HG03196 (cell line): ENCODE data around the gene PRPF38B.
"Not testable (repeated sequence)": the region's sequence is repeated elsewhere in the genome, so short reads cannot be mapped to it uniquely, and the experiment has no call there.

Source experiments
- ATAC-seq: cut with Tn5 transposase; IDR thresholded peaks from one replicate; pipeline ENCODE4 v1.9.1; 2021; ENCODE audit not compliant: unreplicated experiment

The PRPF38B gene

GRCh38 chr1:108678706-108679105, 13.4 kb upstream of the PRPF38B start:
- no peak for ATAC-seq

DNA sequence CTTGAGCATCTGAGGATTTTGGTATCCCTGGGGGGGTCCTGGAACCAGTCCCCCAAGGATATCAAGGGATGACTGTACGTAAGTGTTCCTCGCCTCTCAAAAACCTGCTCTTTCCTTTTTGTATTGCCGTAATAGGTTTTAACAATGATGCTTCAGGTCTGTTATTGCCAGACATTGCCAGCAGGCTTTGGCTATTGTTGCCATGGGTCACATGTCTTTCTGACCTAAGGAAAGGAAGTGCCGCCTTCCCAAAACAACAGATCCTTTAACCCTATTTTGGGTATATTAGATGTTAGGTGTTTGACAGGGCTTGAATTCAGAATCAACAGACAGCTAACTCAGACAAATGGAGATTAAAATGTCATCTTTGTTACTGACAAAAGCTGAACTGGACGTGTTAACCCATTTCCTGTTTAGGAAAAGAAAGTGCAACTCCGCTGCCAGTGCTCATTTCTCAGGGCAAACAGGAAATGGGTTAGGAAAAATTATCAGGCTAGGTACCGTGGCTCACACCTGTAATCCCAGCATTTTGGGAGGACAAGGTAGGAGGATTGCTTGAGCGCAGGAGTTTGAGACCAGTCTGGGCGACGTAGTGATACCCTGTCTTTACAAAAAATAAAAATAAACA, 12.4 kb upstream of the PRPF38B start:
- ATAC-seq = no peak

DNA sequence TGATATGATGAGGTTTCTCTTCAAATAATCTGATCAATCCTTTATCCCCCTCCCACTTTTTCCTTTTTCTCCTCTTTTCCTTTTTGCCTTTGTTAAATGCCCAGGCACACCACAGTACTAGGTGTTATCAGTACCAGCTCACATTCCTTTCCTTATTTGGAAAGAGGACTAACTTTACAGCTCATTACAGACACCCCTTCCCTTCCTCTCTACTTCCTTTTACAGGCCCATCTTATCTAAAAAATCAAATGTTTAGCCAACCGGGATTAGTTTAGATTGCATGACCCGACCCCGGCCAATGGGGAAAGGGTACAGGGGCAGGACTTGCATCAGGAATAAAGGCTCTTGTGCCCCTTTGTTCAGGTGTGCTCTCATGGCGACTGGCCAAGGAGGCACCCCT, 10.4 kb upstream of the PRPF38B start:
- ATAC-seq = not testable (repeated sequence)

DNA sequence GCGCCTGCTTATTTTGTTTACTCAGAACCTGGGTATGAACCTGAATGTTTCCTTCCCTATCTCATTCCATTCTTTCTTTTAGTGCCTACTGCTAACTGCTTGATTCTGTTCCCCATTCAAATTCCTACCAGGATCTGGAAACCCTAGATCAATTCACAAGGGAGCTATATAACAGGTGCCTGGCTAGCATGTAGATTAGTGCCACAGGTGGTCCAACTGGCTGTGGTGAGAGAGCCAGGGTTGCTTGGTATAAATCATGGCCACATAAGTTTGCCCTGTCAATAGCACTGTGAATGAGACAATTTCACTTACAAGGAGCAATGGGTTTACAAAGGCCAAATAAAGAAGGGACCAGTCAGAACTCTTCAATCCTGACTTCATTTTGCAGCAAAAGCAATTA, 6.6 kb upstream of the PRPF38B start:
- ATAC-seq = no peak

- no peak for ATAC-seq
These were observed 5.3 kb upstream of the PRPF38B start for GRCh38 chr1:108686614-108687313.

DNA sequence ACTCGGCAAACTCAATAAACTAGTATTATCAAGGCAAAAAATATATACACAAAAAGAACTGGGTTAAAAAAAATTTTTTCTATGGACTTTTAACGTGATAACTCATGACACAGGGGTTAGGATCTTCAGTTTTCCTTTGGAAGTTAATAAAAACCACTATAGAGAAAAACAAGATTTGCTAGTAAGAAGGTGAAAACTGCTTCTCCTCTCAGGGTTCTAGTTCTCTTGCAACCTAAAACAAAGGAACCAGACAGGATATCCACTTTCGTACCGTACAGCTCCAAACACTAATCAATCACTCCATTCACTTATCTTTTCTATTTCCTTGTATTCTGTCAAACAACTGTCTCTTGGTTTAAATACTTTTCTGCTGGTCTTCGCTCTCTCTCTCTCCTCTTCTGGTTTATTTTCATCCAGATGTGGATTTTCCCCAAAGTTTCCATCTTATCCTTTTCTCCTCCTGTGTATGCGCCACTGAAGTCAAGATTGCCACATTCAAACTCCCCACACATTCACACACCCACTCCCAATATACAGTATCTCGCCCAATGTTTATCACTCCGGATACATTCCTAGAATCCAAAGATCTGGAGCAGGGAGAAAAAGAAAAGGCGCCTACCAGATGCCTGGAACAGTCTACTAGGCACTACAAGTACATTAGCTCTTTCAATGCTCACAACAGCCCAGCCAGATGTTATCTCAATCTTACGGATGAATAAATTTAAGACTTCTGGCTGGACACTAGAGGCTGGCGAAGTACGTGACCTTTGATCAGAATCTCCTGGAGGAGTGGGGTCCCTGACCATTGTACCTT, 775 bp upstream of the PRPF38B start:
- ATAC-seq = no peak

DNA sequence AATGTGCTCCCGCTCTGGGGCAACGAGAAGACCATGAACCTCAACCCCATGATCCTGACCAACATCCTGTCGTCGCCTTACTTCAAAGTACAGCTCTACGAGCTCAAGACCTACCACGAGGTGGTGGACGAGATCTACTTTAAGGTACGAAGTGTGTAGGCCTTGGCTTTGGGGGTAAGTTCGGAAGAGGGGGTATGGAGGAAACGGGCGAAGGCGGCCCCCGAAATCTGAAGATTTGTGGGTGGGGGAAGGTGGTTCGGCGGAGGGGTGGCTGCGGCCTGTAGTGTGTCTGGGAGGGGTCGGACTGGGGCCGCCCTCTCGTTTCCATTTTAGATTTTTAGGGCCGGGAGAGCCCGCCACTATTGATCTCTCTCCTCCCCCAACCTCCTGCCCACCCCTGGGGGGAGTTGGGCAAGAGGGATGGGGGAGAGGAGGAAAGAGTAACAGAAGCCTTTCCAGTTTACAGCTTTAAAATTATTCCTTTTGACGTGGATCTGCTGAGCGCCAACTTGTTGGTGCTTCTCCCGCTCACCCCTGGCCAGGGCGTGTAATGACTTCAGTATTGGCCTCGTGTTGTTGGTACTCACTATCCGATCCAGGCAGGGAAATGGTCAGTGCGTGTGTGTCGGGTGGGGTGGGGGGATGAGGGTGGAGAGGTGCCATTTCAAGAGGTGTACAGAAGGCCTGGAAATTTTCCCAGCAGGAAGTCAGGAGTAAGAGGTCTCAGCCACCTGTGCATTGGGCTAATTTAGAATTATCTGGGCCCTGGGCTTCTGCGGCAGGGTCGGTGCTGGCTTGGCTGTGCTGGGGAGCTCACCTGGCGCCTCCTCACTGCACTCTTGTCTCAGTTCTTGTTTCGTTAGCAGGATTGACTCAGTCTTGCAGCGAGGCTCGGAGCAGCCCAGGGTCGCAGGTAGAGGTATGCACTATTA, 880 bp downstream of the PRPF38B start:
- ATAC-seq = peak; percentile 57

GRCh38 chr1:108695535-108695934, 3.4 kb downstream of the PRPF38B start:
- no peak for ATAC-seq

- no peak for ATAC-seq
These were observed 7.5 kb downstream of the PRPF38B start for GRCh38 chr1:108699375-108700332.

DNA sequence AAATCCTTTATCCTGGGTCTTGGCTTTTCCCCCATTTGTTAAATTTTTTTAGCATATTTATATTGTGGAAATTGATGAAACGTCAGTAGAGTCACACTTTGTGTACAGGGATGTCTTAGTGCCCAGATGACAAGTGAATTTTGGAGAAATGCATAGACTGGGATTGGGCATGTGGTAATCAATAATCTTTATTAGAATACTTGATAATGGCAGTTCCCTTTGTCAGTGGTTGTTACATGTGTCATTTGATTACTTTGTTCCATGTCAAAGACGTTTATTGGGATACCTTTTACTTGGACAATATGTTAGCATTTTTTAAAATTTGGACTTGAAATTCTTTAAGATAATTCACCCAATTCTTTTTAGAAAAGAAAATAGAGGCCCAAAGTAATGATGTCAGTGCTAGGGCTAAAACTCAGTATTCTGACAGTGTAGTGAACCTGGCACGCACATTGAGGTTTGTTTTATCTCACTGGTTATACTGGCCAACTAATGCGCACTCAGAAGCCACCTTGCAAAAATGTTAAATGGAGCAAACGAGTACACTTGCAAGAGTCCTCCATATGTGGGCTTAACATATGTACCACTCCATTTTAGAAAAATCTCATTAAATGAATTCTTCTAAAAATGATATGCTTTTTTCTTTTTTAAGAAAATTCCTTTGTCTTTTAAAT, 9.2 kb downstream of the PRPF38B start:
- no peak for ATAC-seq

- ATAC-seq = not testable (repeated sequence)
These were observed 10.0 kb downstream of the PRPF38B start for GRCh38 chr1:108702109-108702508.

DNA sequence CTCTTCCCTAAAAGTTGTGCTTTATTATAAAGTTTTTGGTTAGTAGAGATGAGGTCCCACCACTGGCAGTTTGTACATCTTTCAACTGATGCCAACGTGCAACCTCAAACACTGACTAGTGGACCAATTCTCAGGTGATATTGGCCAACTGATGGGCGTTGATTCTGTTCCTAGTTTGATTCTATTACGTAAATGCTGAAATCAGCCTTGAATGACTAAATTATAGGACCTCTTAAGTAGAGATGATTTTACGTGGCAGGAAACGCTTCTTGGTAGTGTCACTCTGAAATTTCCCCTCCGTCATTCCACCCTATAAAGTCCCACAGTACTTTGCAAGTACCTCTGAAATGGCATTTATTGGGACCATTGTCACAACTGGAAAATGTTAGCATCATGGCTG, 11.8 kb downstream of the PRPF38B start:
- ATAC-seq = no peak

GRCh38 chr1:108704496-108704895, 12.4 kb downstream of the PRPF38B start:
- ATAC-seq = no peak

DNA sequence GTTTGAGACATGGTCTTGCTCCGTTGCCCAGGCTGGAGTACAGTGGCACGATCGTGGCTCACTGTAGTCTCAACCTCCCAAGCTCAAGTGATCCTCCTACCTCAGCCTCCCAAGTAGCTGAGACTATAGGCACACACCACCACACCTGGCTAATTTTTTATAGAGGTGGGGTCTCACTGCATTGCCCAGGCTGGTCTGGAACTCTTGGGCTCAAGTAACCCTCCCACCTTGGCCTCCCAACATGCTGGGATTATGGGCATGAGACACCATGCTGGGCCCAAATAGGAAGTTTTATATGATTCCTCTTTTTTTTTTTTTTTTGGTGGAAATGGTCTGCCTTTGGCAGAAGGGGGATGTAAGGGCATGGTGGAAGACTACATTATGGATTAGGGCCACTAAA, 14.5 kb downstream of the PRPF38B start:
- no peak for ATAC-seq

DNA sequence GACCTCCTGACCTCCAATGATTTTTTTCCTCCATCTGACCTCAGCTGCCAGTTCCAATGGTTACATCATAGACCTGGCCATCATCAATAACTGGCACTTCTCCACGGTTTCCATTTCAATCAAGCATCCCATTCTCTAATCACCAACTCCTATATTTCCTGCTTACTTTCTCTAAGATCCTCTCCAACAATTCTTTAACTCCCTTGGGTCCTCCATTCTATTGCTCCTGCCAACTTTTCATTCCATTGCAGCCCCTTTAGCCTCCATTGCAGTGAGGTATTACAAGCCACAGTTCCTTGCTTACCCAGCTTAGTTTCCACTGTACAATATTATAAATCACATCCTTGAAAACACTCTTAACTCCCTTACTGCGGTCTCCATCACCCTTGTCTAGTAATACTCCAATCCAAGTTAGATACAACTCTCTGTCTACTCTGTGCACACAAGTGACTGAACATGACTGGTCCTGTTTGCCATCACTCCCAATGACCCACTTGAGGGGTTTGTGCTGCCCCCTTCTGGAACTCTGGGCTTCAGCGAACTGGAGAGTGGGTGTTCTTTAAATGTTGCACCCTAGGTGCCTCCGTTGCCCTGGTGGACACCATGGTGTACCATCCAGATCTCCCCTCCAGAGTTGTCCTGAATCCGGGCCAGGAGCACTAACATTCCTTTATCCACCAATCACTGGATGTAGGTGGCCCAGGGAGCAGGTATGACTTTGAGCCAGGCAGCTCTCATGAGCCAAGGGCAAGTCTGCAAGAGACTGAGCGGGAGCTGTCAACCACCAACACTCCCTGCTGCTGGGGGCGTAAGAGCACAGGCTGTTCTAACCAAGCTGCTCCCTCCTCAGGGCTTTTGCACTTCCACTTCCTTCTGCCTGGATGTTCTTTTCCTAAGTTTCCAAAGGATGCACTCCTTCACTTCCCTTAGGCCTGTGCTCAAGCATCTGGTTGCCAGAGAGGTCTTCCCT, 16.9 kb downstream of the PRPF38B start:
- ATAC-seq = no peak

GRCh38 chr1:108712606-108713150, 20.6 kb downstream of the PRPF38B start, which contains the start of gene FNDC7:
TSS of gene FNDC7 (plus strand) at chr1:108712908. CDS start at chr1:108712934, 26 bp downstream.
- ATAC-seq = no peak

DNA sequence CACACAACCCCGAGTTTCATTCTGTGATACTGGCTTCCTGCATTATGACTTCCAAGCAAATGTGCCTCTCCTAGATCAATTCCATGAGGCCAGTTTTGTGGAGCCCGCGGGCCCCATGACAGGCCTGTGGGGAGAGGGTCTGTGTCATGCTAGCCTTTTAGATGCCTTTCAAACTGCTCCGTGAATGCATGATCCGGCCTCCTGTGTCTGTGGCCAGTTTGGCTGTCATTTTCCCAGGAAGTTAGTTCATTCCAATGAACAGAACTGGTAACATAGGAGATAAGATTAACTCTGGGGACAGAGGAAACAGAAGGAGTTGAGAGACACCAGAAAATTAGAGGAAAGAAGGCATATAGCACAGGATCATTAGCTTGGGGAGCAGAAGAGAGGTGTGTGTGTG, 23.8 kb downstream of the PRPF38B start:
- ATAC-seq = no peak
